Cerebellar nuclear complex (tissue), 1 donor: ENCODE results near the gene GSTA5.
"Not testable (repeated sequence)": the region's sequence is repeated elsewhere in the genome, so short reads cannot be mapped to it uniquely, and the experiment has no call there.

Experiments
- DNase-seq, 2 experiments: peaks; one replicate each; lab custom pipeline; 2025; lab: John Stamatoyannopoulos, UW

Gene GSTA5

DNA sequence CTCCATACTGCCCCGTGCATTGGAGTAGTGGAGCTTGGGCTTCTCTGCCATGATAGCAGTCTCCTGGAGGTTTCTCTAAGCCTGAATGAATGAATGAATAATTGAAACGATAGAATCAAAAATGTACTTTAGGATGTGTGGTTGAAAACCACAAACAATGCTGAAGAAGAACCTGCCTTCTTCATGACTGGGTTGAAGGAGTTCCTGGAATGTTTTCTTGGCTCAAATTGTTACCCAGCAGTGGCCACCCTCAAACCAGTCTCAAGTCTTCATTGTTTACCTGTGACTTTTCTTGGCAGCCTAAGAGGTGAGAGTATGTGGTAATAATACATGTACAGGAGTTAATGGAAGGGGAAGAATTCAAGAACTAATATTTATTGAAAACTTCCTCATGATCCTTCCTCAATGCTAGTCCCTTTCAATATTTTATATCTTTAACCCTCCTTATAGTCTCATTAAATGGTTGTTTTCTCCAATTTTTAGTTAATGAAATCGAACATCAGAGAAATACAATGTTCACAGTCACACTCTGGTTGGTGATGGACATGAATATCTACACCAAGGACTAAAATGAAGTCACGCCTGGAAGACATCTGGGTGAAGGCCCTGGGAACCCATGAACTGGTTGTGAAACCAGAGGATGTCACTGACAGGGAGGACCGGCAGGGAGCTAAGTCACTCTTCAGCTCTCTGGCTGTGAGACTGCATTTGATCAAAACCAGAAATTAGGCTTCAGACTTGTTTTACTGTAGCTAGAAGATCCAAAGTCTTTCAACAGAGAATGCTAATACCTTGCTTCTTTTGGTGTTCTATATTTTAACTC is at the start of gene GSTA5:
Gene GSTA5, minus strand, starts transcription at position 51 of the 823 bp plus-strand sequence.
- no peak for DNase-seq

GRCh38 chr6:52890018-52890417 is 49.4 kb upstream of the GSTA5 start:
- DNase-seq: no peak

DNA sequence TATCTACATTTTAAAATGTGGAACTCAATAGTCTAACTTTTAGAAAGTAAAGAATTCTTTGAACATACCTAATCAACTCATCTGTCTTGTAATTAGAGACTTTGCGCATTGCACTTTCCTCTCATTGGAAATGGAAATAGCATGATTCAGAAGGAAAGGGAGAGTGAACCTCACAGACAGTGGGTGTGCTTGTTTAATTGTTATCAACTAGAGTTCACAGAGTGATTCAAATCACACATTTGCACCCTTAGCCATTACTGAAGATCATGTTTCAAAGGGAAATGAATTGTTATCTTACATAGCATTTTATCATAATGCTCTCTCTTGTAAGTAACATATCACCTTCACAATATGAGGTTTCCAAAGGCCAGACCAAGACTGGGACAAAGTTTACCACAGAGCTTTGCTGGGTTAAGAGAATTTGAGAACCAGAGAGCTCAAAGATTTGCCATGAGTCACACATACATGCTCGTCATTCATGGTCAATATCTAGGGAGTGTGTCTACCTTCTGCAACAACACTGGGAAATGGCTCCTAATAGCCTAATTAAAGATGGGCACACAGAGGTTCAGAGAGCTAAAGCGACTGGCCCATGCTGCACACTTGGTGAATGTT is 47.4 kb upstream of the GSTA5 start:
- no peak for DNase-seq

DNA sequence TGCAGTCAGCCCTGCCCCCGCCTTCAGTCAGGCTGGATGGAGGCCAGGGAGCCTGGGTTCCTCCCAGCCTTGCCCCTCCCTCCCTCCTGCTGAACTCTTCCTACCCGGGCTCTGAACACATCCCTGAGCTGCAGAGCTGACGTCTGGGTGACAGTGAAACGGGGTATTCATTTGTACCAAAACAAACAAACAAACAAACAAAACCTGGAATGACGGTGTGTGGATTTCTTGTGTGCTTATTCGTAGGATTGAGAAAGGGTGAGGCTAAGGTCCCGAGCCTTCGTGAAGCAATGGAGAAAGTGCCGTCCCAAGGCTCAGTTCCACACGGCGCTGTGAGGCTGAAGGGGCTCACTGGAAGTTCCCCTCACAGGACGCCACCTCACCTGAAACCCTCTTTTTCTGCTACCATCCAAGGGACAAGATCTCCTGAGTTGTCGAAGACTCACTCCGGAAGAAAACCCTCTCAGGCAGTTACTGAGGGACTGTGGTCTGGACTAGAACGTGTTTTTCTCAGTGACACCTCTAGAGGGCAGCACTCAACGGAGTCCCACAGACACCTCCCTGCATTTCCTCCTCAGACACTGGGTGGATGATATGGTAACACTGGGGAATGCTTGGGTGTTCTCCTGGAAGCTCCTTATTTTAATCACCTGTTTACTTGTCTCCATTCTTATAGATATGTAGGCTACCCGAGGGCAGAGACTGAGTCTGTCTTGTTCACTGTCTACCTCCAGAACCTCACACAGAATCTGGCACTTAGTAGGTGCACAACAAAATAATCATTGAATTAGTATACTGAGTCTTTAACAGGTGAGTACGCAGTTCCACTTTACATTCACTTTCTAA is 41.6 kb upstream of the GSTA5 start:
- DNase-seq: peak in 1 of 2 experiments; percentile 8

DNA sequence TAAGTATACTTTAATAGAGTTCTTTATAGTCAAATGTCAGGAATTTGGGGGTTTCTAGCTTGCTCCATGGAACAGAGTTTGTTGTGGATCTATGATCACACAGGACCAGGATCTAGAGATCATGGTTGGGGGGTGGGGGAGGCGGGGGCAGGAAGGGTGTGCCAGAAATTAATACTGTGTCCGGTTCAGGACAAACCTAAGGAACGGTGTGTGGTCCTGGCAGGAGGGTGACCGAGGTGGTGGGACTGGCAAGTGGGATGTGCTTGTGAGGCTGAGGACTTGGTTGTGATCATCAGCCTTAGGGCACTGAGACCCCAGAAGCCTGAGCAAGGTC is 41.0 kb upstream of the GSTA5 start:
- no peak for DNase-seq

DNA sequence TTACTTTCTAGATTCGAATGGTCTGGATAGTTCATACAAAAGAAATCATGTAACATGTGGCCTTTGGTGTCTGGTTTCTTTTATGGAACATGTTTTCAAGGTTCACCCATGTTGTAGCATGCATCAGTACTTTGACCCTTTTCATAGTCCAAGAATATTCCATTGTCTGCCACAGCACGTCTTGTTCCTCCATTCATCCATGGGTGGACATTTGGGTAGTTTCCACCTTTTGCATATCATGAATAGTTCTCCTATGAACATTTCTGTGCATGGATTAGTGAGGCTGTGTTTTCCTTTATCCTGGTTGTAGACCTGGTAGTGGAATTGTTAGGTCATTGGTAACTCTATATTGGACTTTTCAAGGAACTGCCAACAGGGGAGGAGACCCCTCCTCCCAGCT is 37.2 kb upstream of the GSTA5 start:
- DNase-seq: no peak

- no peak for DNase-seq
These were observed 36.6 kb upstream of the GSTA5 start for GRCh38 chr6:52877168-52877567.

DNA sequence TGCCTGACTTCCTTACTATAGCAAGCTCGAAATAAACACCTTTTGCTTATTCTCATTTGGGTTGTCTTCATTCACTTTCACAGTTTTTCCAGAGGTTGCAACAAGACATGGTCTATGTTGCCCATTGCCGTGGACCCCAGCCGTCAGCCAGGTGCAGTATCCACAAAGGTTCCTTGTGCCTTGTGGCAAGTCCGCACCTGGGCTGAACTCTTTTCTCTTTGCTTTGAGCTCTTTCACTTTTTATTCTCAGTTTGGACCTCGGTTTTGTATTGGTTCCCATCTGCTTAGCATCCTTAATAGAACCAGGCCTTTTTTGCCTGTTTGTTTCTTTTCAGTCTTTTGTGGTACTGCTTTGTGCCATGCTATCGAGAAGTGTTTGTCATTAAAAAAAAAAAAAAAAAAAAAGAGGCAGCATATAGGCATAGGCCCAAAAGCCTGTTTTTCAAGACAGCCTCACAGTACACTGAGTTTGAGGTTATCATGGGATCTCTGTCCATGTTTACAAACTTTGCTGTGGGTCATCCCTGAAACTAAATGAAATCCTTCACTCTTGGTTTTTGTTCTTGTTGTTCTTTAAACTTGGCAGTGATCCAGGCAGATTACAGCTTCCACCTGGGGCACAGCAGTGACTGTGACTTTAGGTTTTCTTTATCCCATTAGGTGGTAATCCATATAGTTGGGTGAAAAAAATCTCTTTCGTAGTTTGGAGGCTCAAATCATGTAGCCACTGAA is 35.6 kb upstream of the GSTA5 start:
- DNase-seq: no peak

- no peak for DNase-seq
These were observed 31.4 kb upstream of the GSTA5 start for GRCh38 chr6:52872031-52872430.

- DNase-seq: no peak
These were observed 31.0 kb upstream of the GSTA5 start for GRCh38 chr6:52871621-52872020.

DNA sequence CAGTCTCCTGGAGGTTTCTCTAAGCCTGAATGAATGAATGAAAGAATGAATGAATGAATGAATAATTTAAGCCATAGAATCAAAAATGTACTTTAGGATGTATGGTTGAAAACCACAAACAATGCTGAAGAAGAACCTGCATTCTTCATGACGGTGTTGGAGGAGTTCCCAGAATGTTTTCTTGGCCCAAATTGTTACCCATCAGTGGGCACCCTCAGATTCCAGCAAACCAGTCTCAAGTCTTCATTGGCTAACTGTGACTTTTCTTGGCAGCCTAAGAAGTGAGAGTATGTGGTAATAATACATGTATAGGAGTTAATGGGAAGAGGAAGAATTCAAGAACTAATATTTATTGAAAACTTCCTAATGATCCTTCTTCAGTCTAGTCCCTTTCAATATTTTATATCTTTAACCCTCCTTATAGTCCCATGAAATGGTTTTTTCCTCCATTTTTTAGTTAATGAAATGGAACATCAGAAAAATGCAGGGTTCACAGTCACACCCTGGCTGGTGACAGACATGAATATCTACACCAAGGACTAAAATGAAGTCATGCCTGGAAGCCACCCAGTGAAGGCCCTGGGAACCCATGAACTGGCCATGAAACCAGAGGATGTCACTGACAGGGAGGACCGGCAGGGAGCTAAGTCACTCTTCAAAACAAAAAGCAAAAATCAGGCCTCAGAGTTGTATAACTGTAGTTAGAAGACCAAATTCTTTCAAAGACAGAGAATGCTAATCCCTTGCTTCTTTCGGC is 29.9 kb upstream of the GSTA5 start:
- not testable (repeated sequence) for DNase-seq

GRCh38 chr6:52868899-52869298 is 28.3 kb upstream of the GSTA5 start:
- DNase-seq: not testable (repeated sequence)

DNA sequence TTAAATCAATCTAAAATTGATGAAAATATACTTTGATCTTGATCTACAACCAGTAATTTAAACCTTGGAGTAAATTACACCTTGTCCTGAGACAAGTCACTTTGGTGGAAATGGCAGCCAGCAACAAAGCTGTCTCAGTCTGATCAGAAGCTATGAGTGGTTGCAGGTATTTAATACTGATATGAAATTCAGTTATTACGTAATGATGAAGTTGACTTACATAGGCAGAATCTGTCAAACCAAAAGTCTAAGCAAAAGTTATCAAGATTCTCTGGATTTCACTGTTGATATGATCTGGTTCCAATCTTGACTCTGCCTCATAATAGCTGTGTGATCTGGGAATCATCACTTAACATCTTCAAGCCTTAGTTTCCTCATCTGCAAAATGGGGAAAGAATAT is 27.6 kb upstream of the GSTA5 start:
- no peak for DNase-seq

- not testable (repeated sequence) for DNase-seq
These were observed 20.5 kb upstream of the GSTA5 start for GRCh38 chr6:52861151-52861550.

GRCh38 chr6:52858416-52858815 is 17.8 kb upstream of the GSTA5 start:
- no peak for DNase-seq

GRCh38 chr6:52856137-52856536 is 15.5 kb upstream of the GSTA5 start:
- DNase-seq: not testable (repeated sequence)

DNA sequence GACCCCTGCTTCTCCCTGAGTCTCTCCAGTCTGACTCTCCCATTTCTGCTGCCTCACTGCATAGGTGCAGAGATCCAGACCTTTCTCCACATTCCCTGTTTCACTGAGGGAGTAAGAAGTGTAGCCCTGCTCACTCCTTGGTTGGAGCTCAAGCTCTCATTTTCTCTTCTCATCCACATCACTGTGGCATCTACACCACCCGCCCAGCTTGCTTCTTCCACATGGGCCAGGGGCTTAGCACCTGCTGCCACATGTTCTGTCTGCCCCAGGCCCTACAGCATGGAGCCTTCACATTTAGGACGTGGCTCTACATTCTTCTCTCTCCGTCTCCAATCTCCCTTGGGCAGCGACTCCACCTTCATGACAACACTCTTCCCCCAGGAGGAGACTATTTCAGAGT is 8.5 kb upstream of the GSTA5 start:
- no peak for DNase-seq

DNA sequence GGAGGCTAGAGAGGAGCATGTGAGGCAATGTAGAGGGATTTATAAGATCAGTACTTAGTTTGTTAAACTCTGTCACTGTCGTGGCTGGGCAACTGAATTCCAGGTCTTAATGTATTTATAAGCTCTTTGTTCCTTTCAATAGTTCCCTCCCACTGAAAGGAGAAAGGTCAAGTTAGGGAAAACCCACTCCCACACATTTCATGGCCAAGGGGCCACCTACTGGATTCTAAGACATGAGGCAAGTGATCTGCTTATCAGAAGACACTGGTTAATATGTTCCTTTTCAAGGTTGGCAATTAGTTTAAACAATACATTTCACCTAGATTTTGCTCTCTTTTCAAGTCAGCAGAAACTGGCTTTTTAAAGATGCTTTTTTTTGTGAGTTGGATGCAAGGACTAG is 5.4 kb upstream of the GSTA5 start:
- no peak for DNase-seq

GRCh38 chr6:52843605-52844004 is 3.0 kb upstream of the GSTA5 start:
- DNase-seq: no peak

- no peak for DNase-seq
These were observed 1.2 kb downstream of the GSTA5 start for GRCh38 chr6:52839124-52840055.
